GM21737 (cell line): ENCODE measurements around the gene CDV3.
"Not testable (repeated sequence)": the region's sequence is repeated elsewhere in the genome, so short reads cannot be mapped to it uniquely, and the experiment has no call there.

Experiments
- ATAC-seq: cut with Tn5 transposase; IDR thresholded peaks from one replicate; pipeline ENCODE4 v1.9.1; 2021; ENCODE audit warnings: mild to moderate bottlenecking, moderate library complexity; ENCODE audit not compliant: unreplicated experiment

CDV3 gene

GRCh38 chr3:133573629-133574194 is at the start of gene CDV3:
Gene CDV3 (plus strand): TSS chr3:133573686. CDS start chr3:133574045, 359 bp downstream.
- peak; percentile 26 for ATAC-seq

GRCh38 chr3:133523758-133524157 is 49.7 kb upstream of the CDV3 start:
- ATAC-seq = not testable (repeated sequence)

GRCh38 chr3:133525435-133525834 is 48.1 kb upstream of the CDV3 start:
- ATAC-seq = no peak

GRCh38 chr3:133527081-133527715 is 46.3 kb upstream of the CDV3 start:
- no peak for ATAC-seq

- no peak for ATAC-seq
Observed at GRCh38 chr3:133529809-133530208, 43.7 kb upstream of the CDV3 start.

GRCh38 chr3:133531981-133532380 is 41.5 kb upstream of the CDV3 start:
- ATAC-seq = no peak

- ATAC-seq = no peak
Observed at GRCh38 chr3:133532951-133533350, 40.5 kb upstream of the CDV3 start.

GRCh38 chr3:133535971-133536881 is 37.3 kb upstream of the CDV3 start:
- ATAC-seq = no peak

- ATAC-seq = not testable (repeated sequence)
Observed at GRCh38 chr3:133537131-133537530, 36.4 kb upstream of the CDV3 start.

GRCh38 chr3:133538154-133538553 is 35.3 kb upstream of the CDV3 start:
- no peak for ATAC-seq

GRCh38 chr3:133540896-133541674 is 32.4 kb upstream of the CDV3 start:
- no peak for ATAC-seq

- no peak for ATAC-seq
Observed at GRCh38 chr3:133542871-133543270, 30.6 kb upstream of the CDV3 start.

- ATAC-seq = not testable (repeated sequence)
Observed at GRCh38 chr3:133544983-133545382, 28.5 kb upstream of the CDV3 start.

GRCh38 chr3:133547432-133548041 is 25.9 kb upstream of the CDV3 start:
- no peak for ATAC-seq

GRCh38 chr3:133548090-133548489 is 25.4 kb upstream of the CDV3 start:
- ATAC-seq = no peak

- no peak for ATAC-seq
Observed at GRCh38 chr3:133549565-133549964, 23.9 kb upstream of the CDV3 start.

- ATAC-seq = not testable (repeated sequence)
Observed at GRCh38 chr3:133551589-133551988, 21.9 kb upstream of the CDV3 start.

- no peak for ATAC-seq
Observed at GRCh38 chr3:133561679-133562078, 11.8 kb upstream of the CDV3 start.

- ATAC-seq = no peak
Observed at GRCh38 chr3:133562376-133562775, 11.1 kb upstream of the CDV3 start.

GRCh38 chr3:133563186-133563591 is 10.3 kb upstream of the CDV3 start:
- ATAC-seq = no peak

GRCh38 chr3:133563816-133564215 is 9.7 kb upstream of the CDV3 start:
- ATAC-seq = no peak
